ENCODE measurements around the gene GIMAP8.

Gene GIMAP8

GRCh38 chr7:150516956-150517745 lies 66.7 kb downstream of the GIMAP8 start:
- DNase-seq, result no peak

- DNase-seq, result no peak
Observed at GRCh38 chr7:150519310-150519709, 68.9 kb downstream of the GIMAP8 start.

DNA sequence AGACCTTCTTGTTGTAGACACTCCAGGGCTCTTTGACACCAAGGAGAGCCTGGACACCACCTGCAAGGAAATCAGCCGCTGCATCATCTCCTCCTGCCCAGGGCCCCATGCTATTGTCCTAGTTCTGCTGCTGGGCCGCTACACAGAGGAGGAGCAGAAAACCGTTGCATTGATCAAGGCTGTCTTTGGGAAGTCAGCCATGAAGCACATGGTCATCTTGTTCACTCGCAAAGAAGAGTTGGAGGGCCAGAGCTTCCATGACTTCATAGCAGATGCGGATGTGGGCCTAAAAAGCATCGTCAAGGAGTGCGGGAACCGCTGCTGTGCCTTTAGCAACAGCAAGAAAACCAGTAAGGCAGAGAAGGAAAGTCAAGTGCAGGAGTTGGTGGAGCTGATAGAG lies 69.7 kb downstream of the GIMAP8 start:
- DNase-seq, result no peak

GRCh38 chr7:150522931-150523330 lies 72.5 kb downstream of the GIMAP8 start:
- DNase-seq, result peak; percentile 25

DNA sequence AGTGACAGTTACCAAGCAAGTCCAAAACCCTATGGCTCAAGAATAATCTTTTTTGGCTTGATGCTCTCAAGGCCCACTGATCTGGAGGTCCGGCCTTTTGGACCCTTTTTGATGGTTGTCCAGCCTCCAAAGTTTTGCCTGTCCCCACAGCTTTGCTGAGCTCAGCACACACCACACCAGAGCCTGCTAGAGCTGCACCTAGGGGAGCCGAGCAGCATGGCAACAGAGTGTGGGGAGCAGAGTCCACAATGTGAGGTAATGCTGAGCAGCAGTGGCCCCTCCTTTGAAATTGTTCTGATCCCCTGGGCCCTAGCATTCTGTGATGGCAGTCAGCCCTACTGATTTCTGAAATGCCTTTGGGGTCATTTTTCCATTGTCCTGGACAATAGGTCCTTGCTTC lies 73.6 kb downstream of the GIMAP8 start:
- DNase-seq, result no peak

Data from NCI-H146 (cell line).